MV-4-11 (cell line): ENCODE results near the gene LRRK1.

ENCODE experiments used
- DNase-seq: peaks from one replicate; lab custom pipeline; 2025; lab: John Stamatoyannopoulos, UW

LRRK1 gene

GRCh38 chr15:101043011-101043410 lies 123.9 kb downstream of the LRRK1 start:
- no peak for DNase-seq

GRCh38 chr15:101043911-101044624 lies 124.9 kb downstream of the LRRK1 start:
- DNase-seq = no peak

- no peak for DNase-seq
Observed at GRCh38 chr15:101044625-101045235, 125.6 kb downstream of the LRRK1 start.

GRCh38 chr15:101045236-101045646 lies 126.1 kb downstream of the LRRK1 start:
- no peak for DNase-seq

GRCh38 chr15:101045835-101046691 lies 126.9 kb downstream of the LRRK1 start:
- no peak for DNase-seq

- DNase-seq = no peak
Observed at GRCh38 chr15:101046826-101047225, 127.7 kb downstream of the LRRK1 start.

- DNase-seq = no peak
Observed at GRCh38 chr15:101047301-101047781, 128.2 kb downstream of the LRRK1 start.

- DNase-seq = no peak
Observed at GRCh38 chr15:101048176-101048575, 129.0 kb downstream of the LRRK1 start.

- no peak for DNase-seq
Observed at GRCh38 chr15:101048581-101049030, 129.4 kb downstream of the LRRK1 start.

GRCh38 chr15:101049282-101049681 lies 130.1 kb downstream of the LRRK1 start:
- no peak for DNase-seq

- DNase-seq = no peak
Observed at GRCh38 chr15:101049856-101050622, 130.9 kb downstream of the LRRK1 start.

GRCh38 chr15:101050623-101051290 lies 131.6 kb downstream of the LRRK1 start:
- DNase-seq = no peak

GRCh38 chr15:101051291-101052030 lies 132.3 kb downstream of the LRRK1 start:
- DNase-seq = no peak

- DNase-seq = no peak
Observed at GRCh38 chr15:101052031-101052620, 133.0 kb downstream of the LRRK1 start.

GRCh38 chr15:101052681-101053121 lies 133.5 kb downstream of the LRRK1 start:
- DNase-seq = no peak

GRCh38 chr15:101053261-101053660 lies 134.1 kb downstream of the LRRK1 start:
- no peak for DNase-seq

- no peak for DNase-seq
Observed at GRCh38 chr15:101054116-101054515, 135.0 kb downstream of the LRRK1 start.

- no peak for DNase-seq
Observed at GRCh38 chr15:101054991-101055390, 135.8 kb downstream of the LRRK1 start.

GRCh38 chr15:101055411-101055810 lies 136.3 kb downstream of the LRRK1 start:
- DNase-seq = no peak
